Fibroblast of the conjunctiva (primary cell): Measurements from ENCODE around the gene FCRL4.

Experiments used
- DNase-seq: peaks from one replicate; pipeline ENCODE4 v3.0.0-alpha.2; 2010; ENCODE audit warnings: low read depth

The FCRL4 gene

GRCh38 chr1:157597959-157598667 lies at the start of gene FCRL4:
TSS of gene FCRL4 (minus strand) at chr1:157598085. CDS start at chr1:157597944, 141 bp downstream.
- DNase-seq: no peak

GRCh38 chr1:157646144-157646543 lies 48.3 kb upstream of the FCRL4 start:
- DNase-seq: no peak

- no peak for DNase-seq
Observed at GRCh38 chr1:157641177-157641576, 43.3 kb upstream of the FCRL4 start.

- no peak for DNase-seq
Observed at GRCh38 chr1:157639800-157640199, 41.9 kb upstream of the FCRL4 start.

GRCh38 chr1:157628773-157629172 lies 30.9 kb upstream of the FCRL4 start:
- DNase-seq: no peak

DNA sequence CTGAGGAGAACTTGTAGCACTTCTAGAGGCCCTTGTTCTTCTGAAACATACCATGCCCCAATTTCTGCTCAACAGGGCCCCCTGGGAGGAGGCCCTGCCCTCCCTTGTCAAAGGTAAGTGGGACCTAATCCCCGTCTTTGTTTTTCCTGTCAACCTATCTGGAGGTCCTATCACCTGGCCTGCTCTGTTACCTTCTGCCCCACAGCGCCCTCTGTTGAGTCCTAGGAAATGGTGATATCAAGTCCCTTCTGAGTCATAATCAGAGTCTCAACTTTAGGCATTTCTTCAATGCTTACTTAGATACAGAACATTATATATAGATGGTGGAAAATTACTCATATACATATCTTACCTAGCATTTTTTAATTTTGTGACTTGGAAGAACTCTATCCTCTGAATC lies 28.2 kb upstream of the FCRL4 start:
- DNase-seq: no peak

DNA sequence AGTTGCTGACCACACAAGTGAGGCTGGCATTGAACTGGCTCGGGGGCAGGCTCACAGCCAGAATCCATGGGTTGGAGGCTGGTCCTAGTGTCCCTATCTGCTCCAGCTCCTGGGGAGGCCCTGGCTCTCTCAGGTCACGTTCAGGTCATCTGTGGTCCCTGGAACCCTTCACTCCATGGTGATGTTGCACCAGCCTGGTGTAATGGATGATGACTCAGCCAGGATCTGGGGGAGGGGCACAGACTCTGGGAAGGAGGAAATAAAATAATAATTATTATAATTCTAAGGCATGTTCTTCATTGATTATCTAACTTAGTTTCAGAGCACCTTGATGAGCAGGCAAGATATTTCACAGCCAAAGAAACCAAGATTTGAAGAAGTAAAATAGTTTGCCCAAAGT lies 26.6 kb upstream of the FCRL4 start:
- no peak for DNase-seq

DNA sequence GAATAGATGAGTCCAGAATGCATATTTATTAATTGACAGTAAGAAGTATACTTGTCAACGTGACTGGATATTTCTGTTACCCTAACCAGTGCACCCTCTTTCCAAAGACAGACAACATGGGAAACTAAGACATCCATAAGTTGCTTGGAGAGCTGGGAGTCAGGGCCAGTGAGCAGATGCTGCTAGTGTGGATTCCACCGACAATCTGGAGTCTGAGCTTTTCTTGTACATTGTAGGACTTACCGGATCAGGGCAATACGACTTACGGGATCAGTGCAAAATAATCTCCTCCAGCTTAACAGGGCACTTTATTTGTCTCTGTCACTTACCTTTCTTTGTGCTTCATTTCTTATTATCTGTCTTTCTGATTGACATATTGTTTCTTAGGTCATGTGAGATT lies 24.6 kb upstream of the FCRL4 start:
- DNase-seq: no peak

- DNase-seq: no peak
Observed at GRCh38 chr1:157618190-157618589, 20.3 kb upstream of the FCRL4 start.

DNA sequence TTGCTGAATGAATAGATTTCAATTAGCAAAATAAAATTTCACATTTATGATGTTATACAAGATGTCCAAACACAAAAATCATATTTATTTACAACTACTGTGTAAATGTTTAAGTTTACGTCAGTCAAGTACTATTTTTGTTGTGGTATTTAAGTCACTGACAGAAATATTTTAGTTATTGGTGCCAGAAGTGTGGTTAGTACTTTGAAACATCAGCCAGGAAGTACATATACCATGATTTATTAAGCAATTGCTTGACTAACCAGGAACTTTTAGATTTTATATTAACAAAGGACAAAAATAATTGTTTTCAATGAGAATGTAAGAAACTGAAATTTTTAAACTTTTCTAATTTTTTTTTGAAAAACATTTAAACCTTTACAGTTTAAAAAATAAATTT lies 2.4 kb upstream of the FCRL4 start:
- no peak for DNase-seq

- DNase-seq: no peak
Observed at GRCh38 chr1:157596384-157596783, 1.5 kb downstream of the FCRL4 start.

DNA sequence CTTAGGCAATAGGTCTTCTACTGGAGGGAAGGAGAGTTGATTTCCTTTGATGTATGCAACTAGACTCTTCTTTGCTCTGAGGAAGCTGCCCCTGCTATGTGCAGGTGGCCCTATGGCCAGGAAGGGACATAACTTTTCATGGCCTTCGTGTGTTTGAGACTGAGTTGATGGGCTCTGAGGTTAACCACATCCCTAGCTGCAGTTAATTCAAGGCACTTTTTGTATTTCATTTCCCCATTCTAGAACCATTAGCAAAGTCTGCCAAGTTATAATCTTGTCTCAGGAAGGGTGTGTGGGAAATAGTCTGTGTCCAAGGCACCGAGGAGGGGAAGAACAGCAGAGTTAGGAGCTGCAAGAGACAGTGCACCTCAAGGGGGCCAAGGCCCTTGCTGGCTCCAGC lies 2.5 kb downstream of the FCRL4 start:
- no peak for DNase-seq

DNA sequence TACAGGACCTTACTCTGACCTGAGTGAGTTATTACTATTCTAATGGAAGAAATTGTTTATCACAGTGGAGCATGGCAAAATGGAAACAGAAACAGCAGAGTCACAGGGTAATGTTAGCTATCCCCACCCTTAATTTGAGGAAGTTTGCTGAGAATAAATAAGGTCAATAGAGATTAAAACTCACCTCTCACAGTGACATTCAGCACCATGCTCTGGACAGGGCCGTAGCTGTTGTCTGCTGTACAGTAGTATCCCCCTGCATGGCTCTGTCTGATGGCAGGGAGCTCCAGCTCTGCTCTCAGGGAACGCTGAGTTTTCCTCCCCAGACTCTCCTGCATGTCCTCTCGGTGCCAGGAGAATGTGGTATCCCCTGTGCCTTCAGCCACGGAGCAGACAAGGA lies 11.9 kb downstream of the FCRL4 start:
- DNase-seq: no peak

GRCh38 chr1:157584503-157584902 lies 13.4 kb downstream of the FCRL4 start:
- no peak for DNase-seq

GRCh38 chr1:157580828-157581210 lies 17.1 kb downstream of the FCRL4 start:
- no peak for DNase-seq

DNA sequence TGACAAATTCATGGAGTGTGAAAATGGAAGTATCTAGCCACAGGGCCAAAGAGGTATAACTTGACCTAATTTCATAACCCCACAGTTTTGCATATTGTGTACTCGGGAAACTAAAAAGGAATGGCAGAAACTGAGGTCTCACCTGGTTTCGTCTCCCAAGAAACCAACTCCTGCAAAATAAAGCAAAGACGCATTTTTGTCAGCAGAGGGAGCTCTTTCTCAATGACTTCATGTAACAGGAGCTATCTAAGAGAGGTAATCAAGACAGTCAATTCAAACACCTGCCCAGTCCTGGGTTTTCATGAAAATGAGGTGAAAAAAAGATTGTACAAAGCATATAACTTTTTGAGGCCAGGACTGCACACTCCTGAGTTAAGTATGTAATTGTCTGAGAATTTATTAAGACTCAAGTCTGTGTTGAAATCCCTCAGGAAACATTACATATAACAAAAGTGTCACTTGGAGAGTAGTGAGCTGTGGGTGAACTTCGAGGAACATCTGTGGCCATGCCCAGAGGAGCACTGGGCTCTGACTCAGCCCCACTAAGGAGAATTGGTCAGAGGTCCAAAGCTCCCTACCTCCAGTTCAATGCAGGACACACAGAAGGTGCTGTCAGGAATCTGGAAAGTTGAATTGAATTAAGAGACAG lies 17.6 kb downstream of the FCRL4 start:
- DNase-seq: peak; percentile 29

- no peak for DNase-seq
Observed at GRCh38 chr1:157577420-157577819, 20.5 kb downstream of the FCRL4 start.

DNA sequence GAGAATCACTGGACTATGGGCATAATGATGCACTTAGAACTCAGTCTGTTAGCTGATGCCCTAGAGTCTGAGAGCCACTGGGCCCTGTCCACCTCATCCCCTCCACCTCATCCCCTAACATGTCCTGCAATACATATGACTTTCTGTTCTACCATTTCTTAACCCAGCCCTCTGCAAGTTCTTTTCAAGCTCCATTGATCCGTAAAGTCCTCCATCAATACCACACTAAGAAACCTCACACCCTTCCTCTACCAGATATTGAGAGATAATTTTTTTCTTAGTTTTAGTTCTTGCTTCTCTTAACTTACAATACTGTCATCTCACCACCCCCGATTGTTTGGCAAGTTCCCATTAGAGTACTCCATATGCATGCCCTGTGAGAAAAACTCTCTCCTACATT lies 22.1 kb downstream of the FCRL4 start:
- no peak for DNase-seq

DNA sequence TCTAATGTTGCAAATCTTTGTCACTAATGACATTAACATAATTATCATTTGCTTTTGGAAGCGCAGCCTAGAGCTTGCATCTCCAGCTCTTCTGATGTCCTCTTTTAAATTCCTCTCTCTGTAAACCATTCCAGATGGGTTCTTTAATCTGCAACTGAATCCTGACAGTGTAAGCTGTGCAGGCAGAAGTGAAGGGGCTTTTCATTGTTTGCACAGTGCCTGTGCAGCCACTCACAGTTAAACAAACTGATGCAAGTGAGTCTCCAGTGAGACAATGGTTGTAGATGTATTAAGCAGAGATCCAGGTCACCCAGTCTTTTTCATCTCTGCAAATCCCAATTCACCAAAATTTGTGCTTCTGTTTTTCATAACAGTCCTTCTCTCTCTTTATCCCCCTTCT lies 23.0 kb downstream of the FCRL4 start:
- DNase-seq: no peak

- DNase-seq: no peak
Observed at GRCh38 chr1:157566484-157567300, 31.2 kb downstream of the FCRL4 start.

GRCh38 chr1:157562515-157562914 lies 35.4 kb downstream of the FCRL4 start:
- DNase-seq: no peak

DNA sequence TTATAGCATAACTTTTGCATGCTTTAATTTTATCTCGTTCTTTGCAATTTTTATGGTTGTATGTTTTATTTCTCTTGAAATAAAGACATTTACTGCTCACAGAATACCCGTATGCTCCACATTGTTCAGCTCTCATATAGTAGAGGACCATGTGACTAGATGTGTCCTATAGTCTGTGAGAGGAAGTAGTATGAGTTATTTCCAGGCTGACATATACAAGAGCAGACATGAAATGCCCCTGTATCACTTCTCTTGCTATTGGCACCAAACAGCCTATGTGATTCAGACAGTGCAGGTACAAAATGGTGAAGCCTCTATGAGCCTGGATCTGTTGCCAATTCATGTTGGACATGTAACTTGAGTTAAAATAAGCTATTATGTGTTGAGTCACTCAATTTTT lies 39.8 kb downstream of the FCRL4 start:
- no peak for DNase-seq
